ENCODE results near the gene RPL12. TPM values are rescaled to one million over a fixed set of nuclear protein-coding genes. Genes with fewer than 3 reads are reported as not detected.

The RPL12 gene
- total and polyA plus RNA-seq, 2 donors (not counting 1 experiment from before 2014, with no cell fraction given): 1,387 to 1,973 TPM

GRCh38 chr9:127458921-127459320 lies 7.7 kb upstream of the RPL12 start:
- TF ChIP-seq EZH2 (IDR thresholded peaks at IDR 0.05; ENCODE audit: low read length, missing control alignments) (no peak), CTCF (conservative IDR thresholded peaks at IDR 0.05 in 1 of 2, IDR thresholded peaks at IDR 0.05 in 1 of 2; ENCODE audit: low read depth in 1 of 2, low read length in 2 of 2) (no peak)
- H3K4me1 ChIP-seq (ENCODE audit: control insufficient read depth, extremely low read depth, insufficient read depth, low read length): no peaks in the 10 kb centered on the region
- no peak overlapping the region for H3K27ac ChIP-seq (ENCODE audit: insufficient read depth, low read length)
- H3K4me3 ChIP-seq (replicated peaks in 1 of 4; ENCODE audit: control extremely low read depth in 1 of 4, insufficient read depth in 1 of 4, low read depth in 3 of 4, low read length in 4 of 4): no peak overlapping the region
- no peak for DNase-seq (ENCODE audit: low read depth in 2 of 2)
- no peak overlapping the region for H3K9ac ChIP-seq (ENCODE audit: insufficient read depth, low read length)
- no peaks in the 10 kb centered on the region for H3K27me3 ChIP-seq (ENCODE audit: control insufficient read depth, insufficient read depth, low read length)
- no peaks in the 10 kb centered on the region for H3K9me3 ChIP-seq (ENCODE audit: control insufficient read depth, insufficient read depth, low read depth, low read length)
- H3K79me2 ChIP-seq (ENCODE audit: control insufficient read depth, insufficient read depth, low read length): no peaks in the 10 kb centered on the region
- peaks cover 14% of the 10 kb centered on the region for H3K36me3 ChIP-seq (ENCODE audit: control insufficient read depth, insufficient read depth, low read length)
- H4K20me1 ChIP-seq (ENCODE audit: control insufficient read depth, extremely low read depth, insufficient read depth, low read length): no peaks in the 10 kb centered on the region
- H2AFZ ChIP-seq (ENCODE audit: low read length): no peak overlapping the region
- H3K4me2 ChIP-seq (ENCODE audit: extremely low read depth, insufficient read depth, low read length): no peak overlapping the region

- H2AFZ ChIP-seq (ENCODE audit: low read length): no peak overlapping the region
- no peak overlapping the region for H3K9ac ChIP-seq (ENCODE audit: insufficient read depth, low read length)
- H3K4me3 ChIP-seq (replicated peaks in 1 of 4; ENCODE audit: control extremely low read depth in 1 of 4, insufficient read depth in 1 of 4, low read depth in 3 of 4, low read length in 4 of 4): no peak overlapping the region
- DNase-seq (ENCODE audit: low read depth in 2 of 2): no peak
- H3K4me1 ChIP-seq (ENCODE audit: control insufficient read depth, extremely low read depth, insufficient read depth, low read length): no peaks in the 10 kb centered on the region
- no peaks in the 10 kb centered on the region for H3K27me3 ChIP-seq (ENCODE audit: control insufficient read depth, insufficient read depth, low read length)
- no peaks in the 10 kb centered on the region for H4K20me1 ChIP-seq (ENCODE audit: control insufficient read depth, extremely low read depth, insufficient read depth, low read length)
- H3K36me3 ChIP-seq (ENCODE audit: control insufficient read depth, insufficient read depth, low read length): peaks cover 14% of the 10 kb centered on the region
- no peaks in the 10 kb centered on the region for H3K79me2 ChIP-seq (ENCODE audit: control insufficient read depth, insufficient read depth, low read length)
- no peak overlapping the region for H3K27ac ChIP-seq (ENCODE audit: insufficient read depth, low read length)
- TF ChIP-seq CTCF (conservative IDR thresholded peaks at IDR 0.05 in 1 of 2, IDR thresholded peaks at IDR 0.05 in 1 of 2; ENCODE audit: low read depth in 1 of 2, low read length in 2 of 2) (no peak), EZH2 (IDR thresholded peaks at IDR 0.05; ENCODE audit: low read length, missing control alignments) (no peak)
- no peak overlapping the region for H3K4me2 ChIP-seq (ENCODE audit: extremely low read depth, insufficient read depth, low read length)
- no peaks in the 10 kb centered on the region for H3K9me3 ChIP-seq (ENCODE audit: control insufficient read depth, insufficient read depth, low read depth, low read length)
Measured at GRCh38 chr9:127457191-127457878, 6.1 kb upstream of the RPL12 start.

- H3K4me1 ChIP-seq (ENCODE audit: control insufficient read depth, extremely low read depth, insufficient read depth, low read length): no peaks in the 10 kb centered on the region
- no peak for TF ChIP-seq EZH2 (IDR thresholded peaks at IDR 0.05; ENCODE audit: low read length, missing control alignments)
- peak in 1 of 2 donors; percentile 23 for TF ChIP-seq CTCF (conservative IDR thresholded peaks at IDR 0.05 in 1 of 2, IDR thresholded peaks at IDR 0.05 in 1 of 2; ENCODE audit: low read depth in 1 of 2, low read length in 2 of 2)
- no peak for DNase-seq (ENCODE audit: low read depth in 2 of 2)
- H3K27ac ChIP-seq (ENCODE audit: insufficient read depth, low read length): no peak overlapping the region
- no peaks in the 10 kb centered on the region for H4K20me1 ChIP-seq (ENCODE audit: control insufficient read depth, extremely low read depth, insufficient read depth, low read length)
- H3K27me3 ChIP-seq (ENCODE audit: control insufficient read depth, insufficient read depth, low read length): no peaks in the 10 kb centered on the region
- peaks cover 7% of the 10 kb centered on the region for H3K79me2 ChIP-seq (ENCODE audit: control insufficient read depth, insufficient read depth, low read length)
- H3K4me2 ChIP-seq (ENCODE audit: extremely low read depth, insufficient read depth, low read length): no peak overlapping the region
- H3K4me3 ChIP-seq (replicated peaks in 1 of 4; ENCODE audit: control extremely low read depth in 1 of 4, insufficient read depth in 1 of 4, low read depth in 3 of 4, low read length in 4 of 4): no peak overlapping the region
- H3K9me3 ChIP-seq (ENCODE audit: control insufficient read depth, insufficient read depth, low read depth, low read length): no peaks in the 10 kb centered on the region
- no peak overlapping the region for H2AFZ ChIP-seq (ENCODE audit: low read length)
- H3K36me3 ChIP-seq (ENCODE audit: control insufficient read depth, insufficient read depth, low read length): peaks cover 9% of the 10 kb centered on the region
- no peak overlapping the region for H3K9ac ChIP-seq (ENCODE audit: insufficient read depth, low read length)
Measured at GRCh38 chr9:127455324-127455992, 4.3 kb upstream of the RPL12 start.
